Endothelial cell of umbilical vein (primary cell): Measurements from ENCODE around the gene C10orf67. TPM values are rescaled to one million over a fixed set of nuclear protein-coding genes. Genes with fewer than 3 reads are reported as not detected.

Source experiments
- BruUV-seq: library from RNA; stranded (reverse); fragments of 400-500 nt; replicated peaks from 2 replicates; lab custom pipeline; 2021; lab: Mats Ljungman, UMichigan
- CTCF ChIA-PET: fragments of 300-600, 350-600 bp; sonication (Branson Sonifier 250); formaldehyde crosslinking; loops from one replicate; lab custom pipeline; 2021; ENCODE audit warnings: antibody characterized with exemption, inconsistent platforms; lab: Charles Lee
- POLR2A ChIA-PET: fragments of 300-600, 350-600 bp; sonication (Branson Sonifier 250); formaldehyde crosslinking; loops from one replicate; lab custom pipeline; 2021; ENCODE audit warnings: antibody characterized with exemption, inconsistent platforms; lab: Charles Lee
- DNase-seq: peaks from one replicate; pipeline ENCODE4 v3.0.0-alpha.2; 2011; ENCODE audit warnings: low read depth, low spot score
- FAIRE-seq: peaks from 2 replicates; lab custom pipeline; 2011; peaks lifted over from hg19 to GRCh38; lab: Jason Lieb, UNC
- H2AFZ ChIP-seq: 2 replicates; pipeline ENCODE4 v1.6.0; 2012; ENCODE audit warnings: low read depth, low read length, control low read depth, inconsistent platforms
- H3K27ac ChIP-seq: 2 replicates; pipeline ENCODE4 v1.5.1; 2011; ENCODE audit warnings: low read depth, mild to moderate bottlenecking, control low read depth, low read length, moderate library complexity; ENCODE audit not compliant: insufficient read depth
- H3K27me3 ChIP-seq, 2 experiments: 2 replicates each; pipeline versions ENCODE4 v1.6.0 to v1.6.1; 2011; ENCODE audit warnings: low read length in 2 of 2, mixed read lengths in 1 of 2; ENCODE audit not compliant: control insufficient read depth in 2 of 2, insufficient read depth in 2 of 2
- H3K36me3 ChIP-seq, 2 experiments: 2 replicates in 1 of 2; 3 replicates in 1 of 2; pipeline ENCODE4 v1.5.1; 2011; ENCODE audit warnings: low read length in 2 of 2, mild to moderate bottlenecking in 1 of 2, moderate library complexity in 1 of 2; ENCODE audit not compliant: control insufficient read depth in 2 of 2, insufficient read depth in 2 of 2; ENCODE audit errors: extremely low read depth in 1 of 2
- H3K4me1 ChIP-seq: 3 replicates; pipeline ENCODE4 v1.5.1; 2011; ENCODE audit warnings: mild to moderate bottlenecking, low read length; ENCODE audit not compliant: control insufficient read depth, insufficient read depth; ENCODE audit errors: extremely low read depth
- H3K4me2 ChIP-seq: 2 replicates; pipeline ENCODE4 v1.6.1; 2011; ENCODE audit warnings: low read length, control low read depth, mixed read lengths; ENCODE audit not compliant: insufficient read depth
- H3K4me3 ChIP-seq, 3 experiments: fragments of 200-600 bp in 1 of 3; sonication (generic), shearing (Covaris generic) in 1 of 3; replicated peaks in 1 of 3; 2 replicates each; pipeline ENCODE4 v1.5.1; 2011 to 2016; ENCODE audit warnings: control low read depth in 3 of 3, low read length in 3 of 3, mild to moderate bottlenecking in 2 of 3, inconsistent platforms in 1 of 3, low read depth in 1 of 3, moderate library complexity in 1 of 3; ENCODE audit not compliant: insufficient read depth in 1 of 3
- H3K79me2 ChIP-seq: 2 replicates; pipeline ENCODE4 v1.6.0; 2012; ENCODE audit warnings: low read length, inconsistent platforms; ENCODE audit not compliant: control insufficient read depth, insufficient read depth
- H3K9ac ChIP-seq: replicated peaks from 2 replicates; pipeline ENCODE3; 2011; ENCODE audit warnings: low read length, control low read depth; ENCODE audit not compliant: insufficient read depth; ENCODE audit errors: extremely low read depth
- H3K9me1 ChIP-seq: replicated peaks from 3 replicates; pipeline ENCODE4 v1.6.0; 2011; ENCODE audit warnings: mild to moderate bottlenecking, low read length; ENCODE audit not compliant: control insufficient read depth, insufficient read depth; ENCODE audit errors: extremely low read depth
- H3K9me3 ChIP-seq: replicated peaks from 2 replicates; pipeline ENCODE4 v1.5.1; 2012; ENCODE audit warnings: low read length, inconsistent platforms; ENCODE audit not compliant: control insufficient read depth, insufficient read depth
- H4K20me1 ChIP-seq: replicated peaks from 2 replicates; pipeline ENCODE3; 2011; ENCODE audit warnings: mild to moderate bottlenecking, low read length; ENCODE audit not compliant: control insufficient read depth, insufficient read depth; ENCODE audit errors: extremely low read depth
- CTCF ChIP-seq, 2 donors: IDR thresholded peaks; 1 replicate in 1 of 2; 2 replicates in 1 of 2; pipeline ENCODE4 v1.5.1; 2011; ENCODE audit warnings: low read length in 2 of 2, mild to moderate bottlenecking in 2 of 2, moderate library complexity in 2 of 2, control low read depth in 1 of 2, inconsistent platforms in 1 of 2, low read depth in 1 of 2; ENCODE audit not compliant: insufficient read depth in 1 of 2; ENCODE audit errors: extremely low read depth in 1 of 2
- EZH2 ChIP-seq: IDR thresholded peaks from 2 replicates; pipeline ENCODE4 v1.6.1; 2012; ENCODE audit warnings: borderline replicate concordance, low read depth, mild to moderate bottlenecking, moderate library complexity, low read length, inconsistent platforms; ENCODE audit not compliant: severe bottlenecking
- FOS ChIP-seq: IDR thresholded peaks from 2 replicates; pipeline ENCODE4 v1.6.1; 2011; ENCODE audit warnings: mild to moderate bottlenecking, low read length, moderate library complexity, borderline replicate concordance; ENCODE audit not compliant: insufficient read depth
- GATA2 ChIP-seq: IDR thresholded peaks from 2 replicates; pipeline ENCODE4 v1.7.0; 2011; ENCODE audit warnings: low read depth, mild to moderate bottlenecking, moderate library complexity, mixed read lengths, low read length; ENCODE audit not compliant: insufficient read length, insufficient read depth
- JUN ChIP-seq: IDR thresholded peaks from 2 replicates; pipeline ENCODE4 v1.6.1; 2011; ENCODE audit warnings: borderline replicate concordance, low read depth; ENCODE audit not compliant: insufficient read length, insufficient read depth
- MAX ChIP-seq: IDR thresholded peaks from 2 replicates; pipeline ENCODE4 v1.6.1; 2011; ENCODE audit not compliant: insufficient read depth, insufficient read length
- MYC ChIP-seq: IDR thresholded peaks from one replicate; pipeline ENCODE4 v1.6.1; 2011; ENCODE audit warnings: mild to moderate bottlenecking, low read depth, low read length
- POLR2A ChIP-seq: IDR thresholded peaks from 2 replicates; pipeline ENCODE4 v1.6.1; 2012; ENCODE audit warnings: low read depth, mild to moderate bottlenecking, control low read depth, low read length
- POLR2AphosphoS5 ChIP-seq: IDR thresholded peaks from 2 replicates; pipeline ENCODE4 v1.6.1; 2012; ENCODE audit warnings: low read depth, mild to moderate bottlenecking, control low read depth, low read length, moderate library complexity; ENCODE audit not compliant: insufficient read depth
- dilution Hi-C: fragments of 300-500 bp; cut with MboI; formaldehyde crosslinking; loops from one replicate; pipeline ENCODE4 v1.15.0; 2019; ENCODE audit warnings: low sequenced_read_pairs; ENCODE audit not compliant: extremely low pct_ligation_motif_present
- intact Hi-C: fragments of 100-400 bp; cut with micrococcal nuclease; formaldehyde crosslinking; loops from one replicate; pipeline ENCODE4 v1.10.0; 2022
- polyA plus RNA-seq, 4 experiments: library from polyadenylated mRNA; depleted of rRNA in 3 of 4; stranded (reverse) in 3 of 4; unstranded in 1 of 4; fragments of >200 nt; gene quantifications; 2 replicates each; pipeline versions ENCODE4 v1.2.1 to v1.2.3, GENCODE V29; 2011 to 2012; ENCODE audit warnings: missing spikeins in 1 of 4
- total RNA-seq: library from RNA; stranded (reverse); gene quantifications from 2 replicates; pipeline ENCODE4 v1.2.3, GENCODE V29; 2021

Gene C10orf67
- total and polyA plus RNA-seq, 2 donors (not counting 3 experiments of a cell fraction or from before 2014, with no cell fraction given), result not detected

GRCh38 chr10:23189024-23189423 is 155.6 kb downstream of the C10orf67 start:
- peaks cover 33 to 38% of the 10 kb centered on the region in 2 experiments for H3K27me3 ChIP-seq
- BruUV-seq, result no TSS peak
- FAIRE-seq (no peak), DNase-seq (no peak)
- no peaks in the 10 kb centered on the region for H3K4me1 ChIP-seq
- no peaks in the 10 kb centered on the region for H3K9me3 ChIP-seq
- no peak overlapping the region for H3K4me2 ChIP-seq
- no peaks in the 10 kb centered on the region for H3K9me1 ChIP-seq
- CTCF ChIA-PET, result interaction anchor here (1.0 kb wide), 1 partner anchor 30 kb away, joined by 3 read pairs; no protein-coding TSS in a partner anchor
- no peak overlapping the region for H3K9ac ChIP-seq
- no peaks in the 10 kb centered on the region for H4K20me1 ChIP-seq
- H3K36me3 ChIP-seq, result no peaks in the 10 kb centered on the region
- no peak overlapping the region for H3K4me3 ChIP-seq
- no peak overlapping the region for H3K27ac ChIP-seq
- TF ChIP-seq GATA2, result no peak
- no peak for TF ChIP-seq JUN
- TF ChIP-seq MAX, result no peak
- TF ChIP-seq CTCF (IDR thresholded peaks at IDR 0.05; ENCODE audit: extremely low read depth in 1 of 2, insufficient read depth in 1 of 2, low read depth in 1 of 2, low read length in 2 of 2), result no peak
- TF ChIP-seq POLR2A, result no peak
- no peak for TF ChIP-seq EZH2
- no peak for TF ChIP-seq POLR2AphosphoS5
- TF ChIP-seq MYC, result no peak
- TF ChIP-seq FOS, result no peak
- intact Hi-C loops, result no loop called here
- POLR2A ChIA-PET, result no interaction called here
- dilution Hi-C loops, result no loop called here
- H2AFZ ChIP-seq, result no peak overlapping the region
- no peaks in the 10 kb centered on the region for H3K79me2 ChIP-seq
